Gastrocnemius medialis (tissue), 4 donors: ENCODE measurements around the gene FN3KRP. TPM values are rescaled to one million over a fixed set of nuclear protein-coding genes. Genes with fewer than 3 reads are reported as not detected.

Experiments
- ATAC-seq, 2 donors: fragments of 150-250 bp; one replicate each; pipeline ENCODE4 v1.9.1; 2016
- DNase-seq, 2 donors: peaks; one replicate each; pipeline ENCODE4 v3.0.0-alpha.2; 2019
- H3K27ac ChIP-seq, 4 donors: fragments of 200-600 bp; sonication (generic); 1 replicate in 1 of 4; 2 replicates in 3 of 4; pipeline ENCODE4 v1.5.1; 2016 to 2018; ENCODE audit warnings: mild to moderate bottlenecking in 2 of 4, moderate library complexity in 1 of 4
- H3K27me3 ChIP-seq, 3 donors: fragments of 200-600 bp; sonication (generic) in 2 of 3; 1 replicate in 1 of 3; 2 replicates in 2 of 3; pipeline versions ENCODE4 v1.5.1 to v1.6.0; 2016 to 2019; ENCODE audit warnings: mild to moderate bottlenecking in 1 of 3, moderate library complexity in 1 of 3
- H3K36me3 ChIP-seq, 2 donors: fragments of 200-600 bp; sonication (generic) in 1 of 2; one replicate each; pipeline ENCODE4 v1.5.1; 2017 to 2018
- H3K4me1 ChIP-seq, 2 donors: fragments of 200-600 bp; sonication (generic) in 1 of 2; one replicate each; pipeline ENCODE4 v1.5.1; 2016 to 2017; ENCODE audit warnings: mild to moderate bottlenecking in 2 of 2
- H3K4me3 ChIP-seq, 4 donors: fragments of 200-600 bp; sonication (generic) in 3 of 4; 1 replicate in 1 of 4; 2 replicates in 3 of 4; pipeline ENCODE4 v1.5.1; 2016 to 2019; ENCODE audit warnings: mild to moderate bottlenecking in 2 of 4
- H3K9me3 ChIP-seq, 3 donors: fragments of 200-600 bp; sonication (generic) in 2 of 3; 1 replicate in 1 of 3; 2 replicates in 2 of 3; pipeline ENCODE4 v1.5.1; 2016 to 2019
- CTCF ChIP-seq, 5 experiments: fragments of 450-650 bp in 3 of 5; fragments of 200-600 bp in 2 of 5; sonication (generic) in 2 of 5; IDR thresholded peaks in 4 of 5; conservative IDR thresholded peaks in 1 of 5; 1 replicate in 4 of 5; 2 replicates in 1 of 5; pipeline ENCODE4 v1.5.1; 2016 to 2019; ENCODE audit warnings: antibody characterized with exemption in 5 of 5, mild to moderate bottlenecking in 3 of 5, moderate library complexity in 3 of 5
- POLR2A ChIP-seq, 2 donors: fragments of 450-650 bp; IDR thresholded peaks; one replicate each; pipeline ENCODE4 v1.6.1; 2017; ENCODE audit warnings: antibody characterized with exemption in 2 of 2, mild to moderate bottlenecking in 2 of 2, moderate library complexity in 2 of 2
- in situ Hi-C, 4 donors: fragments of 200-750 bp; cut with MboI; loops; one replicate each; pipeline versions ENCODE4 v1.15.0 to v1.8.0; 2017; ENCODE audit warnings: low sequenced_read_pairs in 4 of 4
- intact Hi-C: fragments of 100-400 bp; cut with DNase I; formaldehyde crosslinking; loops from one replicate; pipeline ENCODE4 v1.15.1; 2023; ENCODE audit warnings: low total_unique reads
- total RNA-seq, 4 donors: library from RNA; depleted of rRNA; stranded (reverse); fragments of >200 nt; gene quantifications; one replicate each; pipeline versions ENCODE4 v1.1.0 to v1.2.3, GENCODE V29; 2016

The FN3KRP gene
- total RNA-seq, 4 donors from 2014 or later: 2.3 to 7.9 (median 3.9) TPM

- Histone ChIP-seq H3K9me3 (no peaks in the 10 kb centered on the region), H3K27me3 (no peaks in the 10 kb centered on the region), H3K4me3 (no peak overlapping the region), H3K36me3 (no peaks in the 10 kb centered on the region), H3K4me1 (peaks cover 9 to 16% of the 10 kb centered on the region in 2 donors), H3K27ac (no peak overlapping the region)
- in situ Hi-C loops: no loop called here
- ATAC-seq (no peak), DNase-seq (no peak)
- TF ChIP-seq CTCF (IDR thresholded peaks at IDR 0.05 in 4 of 5, conservative IDR thresholded peaks at IDR 0.05 in 1 of 5) (no peak), POLR2A (IDR thresholded peaks at IDR 0.05) (no peak)
- intact Hi-C loops: no loop called here
Measured at GRCh38 chr17:82691714-82692113, 24.8 kb upstream of the FN3KRP start.

GRCh38 chr17:82692268-82692667 is 24.2 kb upstream of the FN3KRP start:
- Histone ChIP-seq H3K36me3 (no peaks in the 10 kb centered on the region), H3K4me1 (peaks cover 9 to 10% of the 10 kb centered on the region in 2 donors), H3K27ac (no peak overlapping the region), H3K9me3 (no peaks in the 10 kb centered on the region), H3K4me3 (no peak overlapping the region), H3K27me3 (no peaks in the 10 kb centered on the region)
- TF ChIP-seq POLR2A (IDR thresholded peaks at IDR 0.05) (no peak), CTCF (IDR thresholded peaks at IDR 0.05 in 4 of 5, conservative IDR thresholded peaks at IDR 0.05 in 1 of 5) (no peak)
- intact Hi-C loops: no loop called here
- DNase-seq (no peak), ATAC-seq (no peak)
- in situ Hi-C loops: no loop called here

GRCh38 chr17:82693168-82693867 is 23.2 kb upstream of the FN3KRP start:
- Histone ChIP-seq H3K27me3 (no peaks in the 10 kb centered on the region), H3K36me3 (no peaks in the 10 kb centered on the region), H3K4me3 (no peak overlapping the region), H3K27ac (peak overlapping the region in 1 of 4 donors; percentile 48), H3K4me1 (peaks cover 4 to 10% of the 10 kb centered on the region in 2 donors), H3K9me3 (no peaks in the 10 kb centered on the region)
- no peak for DNase-seq
- peak in 1 of 2 donors; percentile 32 for ATAC-seq
- in situ Hi-C loops: no loop called here
- no peak for TF ChIP-seq POLR2A (IDR thresholded peaks at IDR 0.05)
- no peak for TF ChIP-seq CTCF (IDR thresholded peaks at IDR 0.05 in 4 of 5, conservative IDR thresholded peaks at IDR 0.05 in 1 of 5)
- intact Hi-C loops: no loop called here

GRCh38 chr17:82694647-82695046 is 21.9 kb upstream of the FN3KRP start:
- Histone ChIP-seq H3K27ac (no peak overlapping the region), H3K4me3 (no peak overlapping the region), H3K4me1 (peaks cover 9 to 18% of the 10 kb centered on the region in 2 donors), H3K36me3 (no peaks in the 10 kb centered on the region), H3K27me3 (no peaks in the 10 kb centered on the region), H3K9me3 (no peaks in the 10 kb centered on the region)
- intact Hi-C loops: no loop called here
- no peak for ATAC-seq
- DNase-seq: no peak
- TF ChIP-seq CTCF (IDR thresholded peaks at IDR 0.05 in 4 of 5, conservative IDR thresholded peaks at IDR 0.05 in 1 of 5): no peak
- TF ChIP-seq POLR2A (IDR thresholded peaks at IDR 0.05): no peak
- in situ Hi-C loops: no loop called here

- H3K27ac ChIP-seq: no peak overlapping the region
- H3K4me3 ChIP-seq: no peak overlapping the region
- no peaks in the 10 kb centered on the region for H3K27me3 ChIP-seq
- H3K9me3 ChIP-seq: no peaks in the 10 kb centered on the region
- TF ChIP-seq POLR2A (IDR thresholded peaks at IDR 0.05) (no peak), CTCF (IDR thresholded peaks at IDR 0.05 in 4 of 5, conservative IDR thresholded peaks at IDR 0.05 in 1 of 5) (no peak)
- peaks cover 10 to 19% of the 10 kb centered on the region in 2 donors for H3K4me1 ChIP-seq
- DNase-seq: no peak
- ATAC-seq: no peak
- no peaks in the 10 kb centered on the region for H3K36me3 ChIP-seq
- intact Hi-C loops (no loop called here), in situ Hi-C loops (no loop called here)
Measured at GRCh38 chr17:82696259-82696658, 20.2 kb upstream of the FN3KRP start.
